OCI-LY7 (cell line): ENCODE data around the gene RARS2. TPM values are rescaled to one million over a fixed set of nuclear protein-coding genes. Genes with fewer than 3 reads are reported as not detected.
A peak's percentile ranks its signal among the peaks of the same experiment; 100 is the strongest.

Source experiments
- BruUV-seq: library from RNA; stranded (reverse); fragments of 400-500 nt; replicated peaks from 2 replicates; lab custom pipeline; 2021; lab: Mats Ljungman, UMichigan
- CTCF ChIA-PET: fragments of 300-600 bp; sonication (Branson Sonifier 250); formaldehyde crosslinking; loops from one replicate; lab custom pipeline; 2022; ENCODE audit warnings: antibody characterized with exemption; ENCODE audit not compliant: unreplicated experiment; lab: Charles Lee
- POLR2A ChIA-PET: fragments of 300-600 bp; sonication (Branson Sonifier 250); formaldehyde crosslinking; loops from one replicate; lab custom pipeline; 2022; ENCODE audit warnings: antibody characterized with exemption; lab: Charles Lee
- DNase-seq: peaks from one replicate; pipeline ENCODE4 v3.0.0-alpha.2; 2015; ENCODE audit warnings: low spot score
- H2AFZ ChIP-seq: fragments of 200-600 bp; sonication (generic), shearing (Covaris generic); 2 replicates; pipeline ENCODE4 v1.6.1; 2014; ENCODE audit warnings: mild to moderate bottlenecking, antibody characterized with exemption, low read length, moderate library complexity
- H3K27ac ChIP-seq: fragments of 200-600 bp; sonication (generic); 2 replicates; pipeline ENCODE4 v1.5.1; 2014; ENCODE audit warnings: mixed run types, low read depth, mild to moderate bottlenecking, moderate library complexity, low read length, inconsistent platforms; ENCODE audit not compliant: poor library complexity, severe bottlenecking
- H3K36me3 ChIP-seq: fragments of 200-600 bp; sonication (generic); 2 replicates; pipeline ENCODE4 v1.6.1; 2014; ENCODE audit warnings: mild to moderate bottlenecking, antibody characterized with exemption, low read length, moderate library complexity, mixed read lengths; ENCODE audit not compliant: insufficient read depth
- H3K4me1 ChIP-seq: fragments of 200-600 bp; sonication (generic); 2 replicates; pipeline ENCODE4 v1.5.1; 2014; ENCODE audit warnings: mild to moderate bottlenecking, low read length; ENCODE audit not compliant: insufficient read depth, poor library complexity, severe bottlenecking
- H3K4me2 ChIP-seq: fragments of 200-600 bp; sonication (generic); 2 replicates; pipeline ENCODE4 v1.6.1; 2014; ENCODE audit warnings: mild to moderate bottlenecking, low read length
- H3K4me3 ChIP-seq: fragments of 200-600 bp; sonication (generic); 2 replicates; pipeline ENCODE4 v1.5.1; 2014; ENCODE audit warnings: mild to moderate bottlenecking, low read depth, low read length; ENCODE audit not compliant: poor library complexity, severe bottlenecking
- H3K79me2 ChIP-seq: fragments of 200-600 bp; sonication (generic); 2 replicates; pipeline ENCODE4 v1.6.1; 2016; ENCODE audit warnings: low read depth, mild to moderate bottlenecking, low read length, moderate library complexity, mixed read lengths; ENCODE audit not compliant: insufficient read depth
- H3K9me2 ChIP-seq: fragments of 200-600 bp; sonication (generic); 2 replicates; pipeline ENCODE4 v1.6.1; 2016; ENCODE audit warnings: mild to moderate bottlenecking, low read length, mixed read lengths; ENCODE audit not compliant: insufficient read depth
- H3K9me3 ChIP-seq: fragments of 200-600 bp; sonication (generic); 2 replicates; pipeline ENCODE4 v1.6.1; 2014; ENCODE audit warnings: mild to moderate bottlenecking, mixed run types, low read length, mixed read lengths
- H4K20me1 ChIP-seq: fragments of 200-600 bp; sonication (generic); 2 replicates; pipeline ENCODE4 v1.6.1; 2014; ENCODE audit warnings: mild to moderate bottlenecking, antibody characterized with exemption, low read length, moderate library complexity, mixed read lengths; ENCODE audit not compliant: insufficient read depth
- CTCF ChIP-seq: fragments of 200-600 bp; sonication (generic); conservative IDR thresholded peaks from 2 replicates; pipeline ENCODE4 v1.5.1; 2014; ENCODE audit warnings: mild to moderate bottlenecking, antibody characterized with exemption, low read length, moderate library complexity, mixed read lengths
- EZH2phosphoT487 ChIP-seq: fragments of 200-600 bp; sonication (generic); IDR thresholded peaks from 2 replicates; pipeline ENCODE4 v1.6.1; 2018; ENCODE audit warnings: low read depth, borderline replicate concordance, mild to moderate bottlenecking, mixed run types, antibody characterized with exemption, low read length, moderate library complexity, mixed read lengths
- intact Hi-C: fragments of 100-400 bp; cut with micrococcal nuclease; formaldehyde crosslinking; loops from one replicate; pipeline ENCODE4 v1.10.0; 2022; ENCODE audit not compliant: unreplicated experiment
- total RNA-seq, 2 experiments: library from RNA; depleted of rRNA in 1 of 2; stranded (reverse); fragments of >200 nt in 1 of 2; shearing (Covaris generic) in 1 of 2; gene quantifications; 2 replicates each; pipeline ENCODE4 v1.2.3, GENCODE V29; 2014 to 2022

RARS2 gene
- total RNA-seq, 2 experiments from 2014 or later, result 21.4 to 36.0 TPM

GRCh38 chr6:87518453-87518852, 71.3 kb downstream of the RARS2 start:
- DNase-seq, result no peak
- Histone ChIP-seq H2AFZ (no peak overlapping the region), H3K4me3 (no peak overlapping the region), H3K4me1 (peaks cover 7% of the 10 kb centered on the region), H3K4me2 (no peak overlapping the region), H3K36me3 (peaks cover 88% of the 10 kb centered on the region), H3K9me2 (no peaks in the 10 kb centered on the region), H4K20me1 (no peaks in the 10 kb centered on the region), H3K27ac (no peak overlapping the region), H3K9me3 (no peaks in the 10 kb centered on the region), H3K79me2 (no peaks in the 10 kb centered on the region)
- ChIA-PET CTCF (no interaction called here), POLR2A (no interaction called here)
- intact Hi-C loops, result no loop called here
- TF ChIP-seq EZH2phosphoT487, result no peak
- no peak for TF ChIP-seq CTCF
- no TSS peak for BruUV-seq

GRCh38 chr6:87514831-87515230, 75.0 kb downstream of the RARS2 start:
- H3K79me2 ChIP-seq, result no peaks in the 10 kb centered on the region
- H3K36me3 ChIP-seq, result peaks cover 93% of the 10 kb centered on the region
- no peak overlapping the region for H3K27ac ChIP-seq
- intact Hi-C loops, result no loop called here
- TF ChIP-seq CTCF (no peak), EZH2phosphoT487 (no peak)
- peak; percentile 19 for DNase-seq
- no peak overlapping the region for H2AFZ ChIP-seq
- no peaks in the 10 kb centered on the region for H3K9me3 ChIP-seq
- H3K4me3 ChIP-seq, result no peak overlapping the region
- no TSS peak for BruUV-seq
- no peaks in the 10 kb centered on the region for H4K20me1 ChIP-seq
- ChIA-PET POLR2A (interaction anchor here (0.5 to 0.9 kb wide), 6 partner anchors 9 to 1564 kb away, joined by 3 to 6 read pairs (median 5); no protein-coding TSS in a partner anchor), CTCF (no interaction called here)
- H3K9me2 ChIP-seq, result no peaks in the 10 kb centered on the region
- H3K4me1 ChIP-seq, result peaks cover 7% of the 10 kb centered on the region
- H3K4me2 ChIP-seq, result no peak overlapping the region

- Histone ChIP-seq H2AFZ (no peak overlapping the region), H4K20me1 (no peaks in the 10 kb centered on the region; the same call in 1 of the 2 replicates), H3K79me2 (no peaks in the 10 kb centered on the region), H3K4me2 (no peak overlapping the region), H3K4me3 (no peak overlapping the region), H3K4me1 (no peaks in the 10 kb centered on the region), H3K9me3 (no peaks in the 10 kb centered on the region), H3K9me2 (no peaks in the 10 kb centered on the region), H3K36me3 (peaks cover 83% of the 10 kb centered on the region), H3K27ac (no peak overlapping the region)
- DNase-seq, result no peak
- CTCF ChIA-PET, result interaction anchor here (0.5 kb wide), 1 partner anchor 11 kb away, joined by 3 read pairs; no protein-coding TSS in a partner anchor
- POLR2A ChIA-PET, result interaction anchor here (0.5 to 2.2 kb wide), 3 partner anchors 9 to 1203 kb away, joined by 3 to 9 read pairs (median 3); no protein-coding TSS in a partner anchor
- TF ChIP-seq EZH2phosphoT487, result no peak
- no peak for TF ChIP-seq CTCF
- intact Hi-C loops, result no loop called here
- BruUV-seq, result no TSS peak
Measured at GRCh38 chr6:87504441-87504840, 85.3 kb downstream of the RARS2 start.
